ENCODE results near the gene PRKAG2. TPM values are rescaled to one million over a fixed set of nuclear protein-coding genes. Genes with fewer than 3 reads are reported as not detected.
"Not testable (repeated sequence)": the region's sequence is repeated elsewhere in the genome, so short reads cannot be mapped to it uniquely, and the experiment has no call there.

PRKAG2 gene
- total and polyA plus RNA-seq, 2 experiments from 2014 or later: 9.1 to 14.9 TPM

DNA sequence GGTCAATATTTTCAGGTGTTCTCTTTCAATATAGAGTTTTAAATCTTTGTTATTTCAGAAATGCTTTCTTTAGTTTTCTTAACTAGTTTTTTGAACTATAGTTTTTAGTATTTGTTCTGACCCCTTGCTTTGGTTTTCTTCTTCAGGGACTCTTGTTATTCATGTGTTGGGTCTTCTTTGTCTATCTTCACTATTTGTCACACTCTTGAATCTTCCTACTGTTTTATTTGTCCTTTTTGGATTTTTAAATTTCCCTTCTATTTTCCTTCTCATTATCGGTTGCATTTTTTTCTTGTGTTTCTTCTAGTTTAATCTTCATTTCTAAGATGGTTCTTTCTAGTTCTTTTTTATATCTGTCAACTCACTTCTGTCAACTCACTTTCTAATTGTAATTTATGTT, 37.1 kb upstream of the PRKAG2 start:
- no peak overlapping the region for H3K27ac ChIP-seq (ENCODE audit: low read depth)
- no peaks in the 10 kb centered on the region for H3K27me3 ChIP-seq (ENCODE audit: insufficient read depth)
- no peak for TF ChIP-seq STAT1 (IDR thresholded peaks at IDR 0.05; ENCODE audit: unreplicated experiment)
- TF ChIP-seq NANOG (IDR thresholded peaks at IDR 0.05; ENCODE audit: borderline replicate concordance): no peak
- no peak for TF ChIP-seq ZNF331 (CRISPR knock-in tag; IDR thresholded peaks at IDR 0.05; ENCODE audit: low read depth)
- no peaks in the 10 kb centered on the region for H4K20me1 ChIP-seq (replicated peaks; ENCODE audit: insufficient read depth)
- Mint-ChIP-seq H3K36me3 (ENCODE audit: low read depth) (no peaks in the 10 kb centered on the region; the same call in 2 of the 3 replicates), H3K27me3 (ENCODE audit: insufficient read depth, low read depth, poor library complexity) (peaks cover 2% of the 10 kb centered on the region), H3K4me3 (no peak overlapping the region), H3K27ac (no peak overlapping the region), H3K4me1 (no peaks in the 10 kb centered on the region), H3K9me3 (peaks cover 13% of the 10 kb centered on the region)
- no peaks in the 10 kb centered on the region for H3K9me2 ChIP-seq (ENCODE audit: insufficient read depth)
- H3K36me3 ChIP-seq (ENCODE audit: insufficient read depth): no peaks in the 10 kb centered on the region
- no peaks in the 10 kb centered on the region for H3K79me2 ChIP-seq (replicated peaks; ENCODE audit: insufficient read depth)
- DNase-seq (ENCODE audit: low spot score): no peak
- H2AFZ ChIP-seq: no peak overlapping the region
- no peak for ATAC-seq
- H3K4me2 ChIP-seq: no peak overlapping the region
- H3F3A ChIP-seq (replicated peaks; ENCODE audit: low read depth): no peaks in the 10 kb centered on the region
- H3K4me3 ChIP-seq: no peak overlapping the region
- no peaks in the 10 kb centered on the region for H3K4me1 ChIP-seq (ENCODE audit: insufficient read depth)

DNA sequence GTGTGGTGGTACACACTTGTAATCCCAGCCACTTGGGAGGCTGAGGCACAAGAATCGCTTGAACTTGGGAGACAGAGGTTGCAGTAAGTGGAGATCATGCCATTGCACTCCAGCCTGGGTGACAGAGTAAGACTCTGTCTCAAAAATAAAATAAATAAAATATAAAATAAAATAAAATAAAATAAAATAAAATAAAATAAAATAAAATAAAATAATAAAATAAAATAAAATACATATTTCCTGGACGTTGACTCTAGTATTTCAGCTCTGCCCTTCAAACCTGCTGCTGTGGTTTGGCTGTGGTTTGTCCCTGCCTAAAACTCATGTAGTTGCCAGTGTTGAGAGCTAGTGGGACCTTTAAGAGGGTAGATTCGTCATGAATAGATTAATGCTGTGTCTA, 33.7 kb upstream of the PRKAG2 start:
- not testable (repeated sequence) for H3K27ac Mint-ChIP-seq; H3K27me3 Mint-ChIP-seq (ENCODE audit: insufficient read depth, low read depth, poor library complexity); H3K36me3 Mint-ChIP-seq (ENCODE audit: low read depth); H3K9me2 ChIP-seq (ENCODE audit: insufficient read depth); H3K4me3 Mint-ChIP-seq; H3K4me1 ChIP-seq (ENCODE audit: insufficient read depth); H3K4me1 Mint-ChIP-seq; H3K4me2 ChIP-seq; H3F3A ChIP-seq (replicated peaks; ENCODE audit: low read depth); H3K36me3 ChIP-seq (ENCODE audit: insufficient read depth); DNase-seq (ENCODE audit: low spot score); H3K4me3 ChIP-seq; H3K79me2 ChIP-seq (replicated peaks; ENCODE audit: insufficient read depth); H4K20me1 ChIP-seq (replicated peaks; ENCODE audit: insufficient read depth); H3K27ac ChIP-seq (ENCODE audit: low read depth); H3K27me3 ChIP-seq (ENCODE audit: insufficient read depth); ATAC-seq
- peak overlapping the region; percentile 38; the same call in 1 of the 2 replicates for H2AFZ ChIP-seq
- H3K9me3 Mint-ChIP-seq: peaks cover 13% of the 10 kb centered on the region

GRCh38 chr7:151907115-151907514, 30.2 kb upstream of the PRKAG2 start:
- not testable (repeated sequence) for H3K79me2 ChIP-seq (replicated peaks; ENCODE audit: insufficient read depth); DNase-seq (ENCODE audit: low spot score); H3K4me2 ChIP-seq; H3K27me3 ChIP-seq (ENCODE audit: insufficient read depth); H3K4me3 ChIP-seq; H3K27ac ChIP-seq (ENCODE audit: low read depth); H3F3A ChIP-seq (replicated peaks; ENCODE audit: low read depth); H3K9me3 Mint-ChIP-seq; H3K4me3 Mint-ChIP-seq; H3K36me3 ChIP-seq (ENCODE audit: insufficient read depth); H3K9me2 ChIP-seq (ENCODE audit: insufficient read depth); H2AFZ ChIP-seq; H4K20me1 ChIP-seq (replicated peaks; ENCODE audit: insufficient read depth); H3K36me3 Mint-ChIP-seq (ENCODE audit: low read depth); H3K4me1 ChIP-seq (ENCODE audit: insufficient read depth); H3K27me3 Mint-ChIP-seq (ENCODE audit: insufficient read depth, low read depth, poor library complexity); H3K4me1 Mint-ChIP-seq; H3K27ac Mint-ChIP-seq; ATAC-seq

- Histone ChIP-seq H3K4me2 (no peak overlapping the region), H3K4me1 (ENCODE audit: insufficient read depth) (no peaks in the 10 kb centered on the region), H3K27ac (ENCODE audit: low read depth) (no peak overlapping the region), H3K36me3 (ENCODE audit: insufficient read depth) (no peaks in the 10 kb centered on the region), H3K79me2 (replicated peaks; ENCODE audit: insufficient read depth) (no peaks in the 10 kb centered on the region), H4K20me1 (replicated peaks; ENCODE audit: insufficient read depth) (no peaks in the 10 kb centered on the region), H2AFZ (no peak overlapping the region), H3F3A (replicated peaks; ENCODE audit: low read depth) (no peaks in the 10 kb centered on the region), H3K9me2 (ENCODE audit: insufficient read depth) (no peaks in the 10 kb centered on the region), H3K4me3 (no peak overlapping the region), H3K27me3 (ENCODE audit: insufficient read depth) (no peaks in the 10 kb centered on the region)
- ATAC-seq (no peak), DNase-seq (ENCODE audit: low spot score) (no peak)
- Mint-ChIP-seq H3K27ac (no peak overlapping the region), H3K9me3 (no peaks in the 10 kb centered on the region; the same call in 1 of the 3 replicates), H3K36me3 (ENCODE audit: low read depth) (no peaks in the 10 kb centered on the region), H3K4me3 (no peak overlapping the region), H3K4me1 (no peaks in the 10 kb centered on the region), H3K27me3 (ENCODE audit: insufficient read depth, low read depth, poor library complexity) (peaks cover 5% of the 10 kb centered on the region)
- no peak for TF ChIP-seq ETS1 (IDR thresholded peaks at IDR 0.05)
- TF ChIP-seq CTCF (conservative IDR thresholded peaks at IDR 0.05; ENCODE audit: low read depth in 2 of 2): no peak
- TF ChIP-seq EZH2 (IDR thresholded peaks at IDR 0.05; ENCODE audit: low read depth, unreplicated experiment): no peak
These were observed 28.9 kb upstream of the PRKAG2 start for GRCh38 chr7:151905766-151906165.
